ENCODE measurements around the gene C1orf115. TPM values are rescaled to one million over a fixed set of nuclear protein-coding genes. Genes with fewer than 3 reads are reported as not detected.

C1orf115 gene
- polyA plus RNA-seq, 3 donors: 0.47 to 3.1 (median 1.9) TPM

DNA sequence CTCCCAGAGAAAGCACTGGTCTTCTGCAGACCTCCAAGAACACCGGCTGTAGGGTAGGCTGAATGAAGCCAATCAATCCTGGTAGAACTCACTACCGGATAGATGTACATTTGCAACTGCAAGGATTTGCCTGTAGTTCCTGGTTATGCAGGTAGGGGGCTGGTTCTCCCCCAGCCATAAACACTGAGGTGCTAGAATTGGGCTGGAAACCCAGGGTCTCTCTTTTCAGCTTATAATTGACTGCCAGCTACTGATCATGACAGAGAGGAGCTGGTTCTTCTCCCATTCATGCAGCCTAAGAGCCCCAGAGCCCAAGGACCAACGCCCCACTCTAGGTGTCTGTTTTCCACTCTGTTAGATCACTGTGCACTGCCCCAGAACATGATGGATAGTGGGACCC, 36.5 kb downstream of the C1orf115 start:
- peaks cover 9 to 14% of the 10 kb centered on the region in 2 donors for H3K4me1 ChIP-seq (ENCODE audit: control insufficient read depth in 1 of 2, insufficient read depth in 2 of 2, low read length in 2 of 2)
- H3K9me3 ChIP-seq (replicated peaks in 1 of 2; ENCODE audit: control insufficient read depth in 1 of 2, insufficient read depth in 1 of 2, low read length in 2 of 2): no peaks in the 10 kb centered on the region
- no peak overlapping the region for H3K9ac ChIP-seq (ENCODE audit: insufficient read depth, low read length, poor library complexity, severe bottlenecking)
- no peaks in the 10 kb centered on the region for H4K20me1 ChIP-seq (ENCODE audit: insufficient read depth, low read length)
- no peaks in the 10 kb centered on the region for H3K79me2 ChIP-seq (ENCODE audit: insufficient read depth, low read length)
- no peak overlapping the region for H3K27ac Mint-ChIP-seq
- no peaks in the 10 kb centered on the region for H3K27me3 ChIP-seq (ENCODE audit: control insufficient read depth in 2 of 2, insufficient read depth in 2 of 2, low read length in 2 of 2)
- no peak overlapping the region for H2AFZ ChIP-seq (ENCODE audit: insufficient read depth, low read depth, low read length, poor library complexity, severe bottlenecking)
- H3K36me3 ChIP-seq (replicated peaks in 1 of 2; ENCODE audit: control insufficient read depth in 1 of 2, insufficient read depth in 2 of 2, low read length in 2 of 2): no peaks in the 10 kb centered on the region
- TF ChIP-seq, protein P1, sequence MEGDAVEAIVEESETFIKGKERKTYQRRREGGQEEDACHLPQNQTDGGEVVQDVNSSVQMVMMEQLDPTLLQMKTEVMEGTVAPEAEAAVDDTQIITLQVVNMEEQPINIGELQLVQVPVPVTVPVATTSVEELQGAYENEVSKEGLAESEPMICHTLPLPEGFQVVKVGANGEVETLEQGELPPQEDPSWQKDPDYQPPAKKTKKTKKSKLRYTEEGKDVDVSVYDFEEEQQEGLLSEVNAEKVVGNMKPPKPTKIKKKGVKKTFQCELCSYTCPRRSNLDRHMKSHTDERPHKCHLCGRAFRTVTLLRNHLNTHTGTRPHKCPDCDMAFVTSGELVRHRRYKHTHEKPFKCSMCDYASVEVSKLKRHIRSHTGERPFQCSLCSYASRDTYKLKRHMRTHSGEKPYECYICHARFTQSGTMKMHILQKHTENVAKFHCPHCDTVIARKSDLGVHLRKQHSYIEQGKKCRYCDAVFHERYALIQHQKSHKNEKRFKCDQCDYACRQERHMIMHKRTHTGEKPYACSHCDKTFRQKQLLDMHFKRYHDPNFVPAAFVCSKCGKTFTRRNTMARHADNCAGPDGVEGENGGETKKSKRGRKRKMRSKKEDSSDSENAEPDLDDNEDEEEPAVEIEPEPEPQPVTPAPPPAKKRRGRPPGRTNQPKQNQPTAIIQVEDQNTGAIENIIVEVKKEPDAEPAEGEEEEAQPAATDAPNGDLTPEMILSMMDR (IDR thresholded peaks at IDR 0.05): peak; percentile 53
- peaks cover 0 to 2% of the 10 kb centered on the region in 2 donors for H3K36me3 Mint-ChIP-seq
- H3K4me1 Mint-ChIP-seq: peaks cover 15% of the 10 kb centered on the region
- H3K27me3 Mint-ChIP-seq (ENCODE audit: low read depth in 3 of 3): peaks cover 2 to 4% (median 3%) of the 10 kb centered on the region in 3 donors
- H3K4me2 ChIP-seq (replicated peaks; ENCODE audit: extremely low read depth, low read length, poor library complexity, severe bottlenecking): no peak overlapping the region
- H3K4me3 Mint-ChIP-seq: no peak overlapping the region
- no peak for DNase-seq
- H3K9me3 Mint-ChIP-seq: peaks cover 0 to 4% (median 0%) of the 10 kb centered on the region in 7 donors
- intact Hi-C loops (cut with micrococcal nuclease): no loop called here
- 100% methylated on average over 1 of the region's 3 CpGs for WGBS (ENCODE audit: insufficient coverage)
- H3K4me3 ChIP-seq (replicated peaks in 1 of 3; ENCODE audit: low read depth in 2 of 3, low read length in 3 of 3): no peak overlapping the region
- H3K27ac ChIP-seq (ENCODE audit: low read depth in 1 of 2, low read length in 2 of 2): no peak overlapping the region

DNA sequence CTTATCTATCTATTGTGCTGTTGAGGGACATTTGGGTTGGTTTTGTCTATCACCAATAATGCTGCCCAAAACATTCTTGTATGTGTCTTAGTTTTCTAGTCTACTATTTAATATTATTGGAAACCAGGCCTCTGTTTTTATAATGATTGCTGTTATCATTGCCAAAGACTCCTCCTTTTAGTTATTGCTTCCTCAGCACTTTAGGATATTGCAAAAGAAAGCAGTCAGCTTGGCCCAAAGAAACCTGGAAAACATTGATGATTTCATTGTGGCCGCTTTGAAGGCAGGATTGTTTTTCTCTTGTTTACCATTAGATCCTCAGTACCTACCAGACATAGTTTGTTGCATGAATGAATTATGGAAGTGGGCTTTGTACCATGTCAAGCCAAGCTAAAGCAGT, 37.4 kb downstream of the C1orf115 start:
- Histone ChIP-seq H3K9me3 (replicated peaks in 1 of 2; ENCODE audit: control insufficient read depth in 1 of 2, insufficient read depth in 1 of 2, low read length in 2 of 2) (no peaks in the 10 kb centered on the region), H3K79me2 (ENCODE audit: insufficient read depth, low read length) (no peaks in the 10 kb centered on the region), H3K4me1 (ENCODE audit: control insufficient read depth in 1 of 2, insufficient read depth in 2 of 2, low read length in 2 of 2) (peaks cover 15 to 18% of the 10 kb centered on the region in 2 donors), H2AFZ (ENCODE audit: insufficient read depth, low read depth, low read length, poor library complexity, severe bottlenecking) (no peak overlapping the region), H4K20me1 (ENCODE audit: insufficient read depth, low read length) (no peaks in the 10 kb centered on the region), H3K27me3 (ENCODE audit: control insufficient read depth in 2 of 2, insufficient read depth in 2 of 2, low read length in 2 of 2) (no peaks in the 10 kb centered on the region), H3K9ac (ENCODE audit: insufficient read depth, low read length, poor library complexity, severe bottlenecking) (no peak overlapping the region), H3K36me3 (replicated peaks in 1 of 2; ENCODE audit: control insufficient read depth in 1 of 2, insufficient read depth in 2 of 2, low read length in 2 of 2) (no peaks in the 10 kb centered on the region), H3K4me2 (replicated peaks; ENCODE audit: extremely low read depth, low read length, poor library complexity, severe bottlenecking) (no peak overlapping the region), H3K27ac (ENCODE audit: low read depth in 1 of 2, low read length in 2 of 2) (no peak overlapping the region), H3K4me3 (replicated peaks in 1 of 3; ENCODE audit: low read depth in 2 of 3, low read length in 3 of 3) (no peak overlapping the region)
- intact Hi-C loops (cut with micrococcal nuclease): no loop called here
- TF ChIP-seq, protein P1 (IDR thresholded peaks at IDR 0.05): no peak
- no CpG with 5 or more reads among the region's 1 CpG for WGBS (ENCODE audit: insufficient coverage)
- DNase-seq: no peak
- H3K27ac Mint-ChIP-seq: no peak overlapping the region
- peaks cover 2 to 4% (median 3%) of the 10 kb centered on the region in 3 donors for H3K27me3 Mint-ChIP-seq (ENCODE audit: low read depth in 3 of 3)
- H3K4me3 Mint-ChIP-seq: no peak overlapping the region
- H3K36me3 Mint-ChIP-seq: peaks cover 0 to 2% of the 10 kb centered on the region in 2 donors
- H3K4me1 Mint-ChIP-seq: peaks cover 22% of the 10 kb centered on the region
- H3K9me3 Mint-ChIP-seq: peaks cover 0 to 4% (median 0%) of the 10 kb centered on the region in 7 donors

Measured in CD14-positive monocyte (primary cell).